Stimulated activated CD4-positive, alpha-beta T cell treated with anti-CD3 and anti-CD28 coated beads, Interleukin-4, amount 100 ng/mL, for 24 hours (primary cell): ENCODE measurements around the gene CXCR5.
"Not testable (repeated sequence)": the region's sequence is repeated elsewhere in the genome, so short reads cannot be mapped to it uniquely, and the experiment has no call there.

ENCODE experiments used
- DNase-seq: peaks from one replicate; pipeline ENCODE4 v3.0.0-alpha.2; 2020

Gene CXCR5, protein sequence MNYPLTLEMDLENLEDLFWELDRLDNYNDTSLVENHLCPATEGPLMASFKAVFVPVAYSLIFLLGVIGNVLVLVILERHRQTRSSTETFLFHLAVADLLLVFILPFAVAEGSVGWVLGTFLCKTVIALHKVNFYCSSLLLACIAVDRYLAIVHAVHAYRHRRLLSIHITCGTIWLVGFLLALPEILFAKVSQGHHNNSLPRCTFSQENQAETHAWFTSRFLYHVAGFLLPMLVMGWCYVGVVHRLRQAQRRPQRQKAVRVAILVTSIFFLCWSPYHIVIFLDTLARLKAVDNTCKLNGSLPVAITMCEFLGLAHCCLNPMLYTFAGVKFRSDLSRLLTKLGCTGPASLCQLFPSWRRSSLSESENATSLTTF

DNA sequence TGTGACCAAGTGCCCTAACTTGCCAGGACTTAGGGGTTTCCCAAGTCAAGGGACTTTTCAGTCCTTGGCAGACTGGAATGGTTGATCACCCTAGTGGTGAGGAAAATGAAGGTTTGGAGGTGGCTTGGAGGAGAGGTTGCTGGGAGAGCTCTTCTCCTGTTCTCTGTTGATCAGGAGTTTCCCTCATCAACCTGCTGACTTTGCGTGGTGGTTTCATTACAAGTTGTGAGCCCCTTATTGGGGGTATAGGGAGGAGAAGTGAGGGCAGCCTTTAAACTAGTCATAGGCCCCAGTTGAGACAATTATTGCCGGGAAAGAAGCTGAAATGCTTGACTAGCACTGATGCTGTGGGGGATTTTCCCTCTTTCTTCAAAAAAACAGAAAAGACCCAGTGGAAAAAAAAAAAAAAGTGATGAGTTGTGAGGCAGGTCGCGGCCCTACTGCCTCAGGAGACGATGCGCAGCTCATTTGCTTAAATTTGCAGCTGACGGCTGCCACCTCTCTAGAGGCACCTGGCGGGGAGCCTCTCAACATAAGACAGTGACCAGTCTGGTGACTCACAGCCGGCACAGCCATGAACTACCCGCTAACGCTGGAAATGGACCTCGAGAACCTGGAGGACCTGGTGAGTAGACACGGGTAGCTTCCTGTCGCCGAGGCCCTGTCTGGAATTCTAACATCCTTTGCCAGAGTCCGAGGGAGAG is at the start of gene CXCR5:
Gene CXCR5 (plus strand): TSS at position 525 of the 704 bp plus-strand sequence. CDS start 50 bp downstream, at position 575.
- DNase-seq: peak; percentile 56

DNA sequence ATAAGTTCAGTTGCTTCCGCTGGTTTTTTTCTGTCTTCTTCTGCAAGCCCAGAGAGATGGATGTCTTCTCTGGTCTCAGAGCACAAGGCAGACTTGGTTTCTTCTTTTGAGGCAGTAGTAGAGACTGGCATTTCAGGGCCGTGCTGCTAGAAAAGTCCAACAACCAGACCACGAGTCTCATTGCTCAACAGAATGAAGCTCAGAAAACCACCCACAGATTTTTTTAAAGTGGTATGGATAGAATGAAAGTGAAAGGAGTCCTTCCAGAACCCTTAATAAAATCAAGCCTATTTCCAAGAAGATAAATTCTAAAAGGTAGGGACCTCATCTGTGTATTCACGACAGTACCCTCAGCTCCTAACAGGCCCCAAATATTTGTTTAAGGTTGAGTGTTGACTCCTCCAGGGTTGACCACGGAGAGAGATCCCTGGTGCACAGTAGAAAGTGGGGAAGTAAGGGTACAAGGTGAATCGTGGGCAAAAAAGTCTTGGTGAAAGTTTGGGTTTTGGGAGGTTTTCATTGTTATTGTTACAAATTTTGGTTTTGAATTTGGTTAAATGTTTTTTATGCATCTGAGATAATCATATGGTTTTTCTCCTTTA is 49.2 kb upstream of the CXCR5 start:
- no peak for DNase-seq

DNA sequence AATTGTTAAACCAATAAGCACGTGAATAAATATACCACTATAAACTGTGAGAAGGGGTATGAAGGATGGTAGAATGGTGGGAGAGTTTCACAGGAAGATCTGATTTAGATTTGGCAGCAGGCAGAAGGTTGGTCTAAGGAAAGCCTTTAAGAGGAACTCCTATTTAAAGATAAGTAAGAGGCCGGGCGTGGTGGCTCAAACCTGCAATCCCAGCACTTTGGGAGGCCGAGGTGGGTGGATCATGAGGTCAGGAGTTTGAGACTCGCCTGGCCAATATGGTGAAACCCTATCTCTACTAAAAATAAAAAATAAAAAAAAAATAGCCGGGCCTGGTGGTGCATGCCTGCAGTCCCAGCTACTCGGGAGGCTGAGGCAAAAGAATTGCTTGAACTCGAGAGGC is 45.8 kb upstream of the CXCR5 start:
- DNase-seq: no peak

DNA sequence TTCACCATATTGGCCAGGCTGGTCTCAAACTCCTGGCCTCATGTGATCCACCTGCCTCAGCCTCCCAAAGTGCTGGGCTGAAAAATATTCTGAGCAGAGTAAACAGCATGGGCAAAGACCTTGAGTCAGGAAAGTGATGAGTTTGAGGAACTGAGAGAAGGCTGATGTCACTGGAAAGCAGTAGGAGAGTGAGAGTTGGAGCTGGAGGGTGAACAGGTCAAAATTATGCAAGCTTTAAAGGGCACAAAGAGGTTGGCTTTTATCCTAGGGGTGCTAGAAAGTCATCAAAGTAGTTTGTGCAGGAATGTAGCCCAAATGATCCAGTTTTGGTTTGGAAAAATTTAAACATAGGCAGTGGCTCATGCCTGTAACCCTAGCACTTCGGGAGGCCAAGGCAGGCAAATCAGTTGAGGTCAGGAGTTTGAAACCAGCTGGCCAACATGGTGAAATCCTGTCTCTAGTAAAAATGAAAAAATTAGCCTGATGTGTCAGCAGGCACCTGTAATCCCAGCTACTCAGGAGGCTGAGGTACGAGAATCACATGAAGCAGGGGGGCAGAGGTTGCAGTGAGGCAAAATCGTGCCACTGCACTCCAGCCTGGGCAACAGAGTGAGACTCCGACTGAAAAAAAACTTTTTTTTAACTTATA is 44.7 kb upstream of the CXCR5 start:
- no peak for DNase-seq

DNA sequence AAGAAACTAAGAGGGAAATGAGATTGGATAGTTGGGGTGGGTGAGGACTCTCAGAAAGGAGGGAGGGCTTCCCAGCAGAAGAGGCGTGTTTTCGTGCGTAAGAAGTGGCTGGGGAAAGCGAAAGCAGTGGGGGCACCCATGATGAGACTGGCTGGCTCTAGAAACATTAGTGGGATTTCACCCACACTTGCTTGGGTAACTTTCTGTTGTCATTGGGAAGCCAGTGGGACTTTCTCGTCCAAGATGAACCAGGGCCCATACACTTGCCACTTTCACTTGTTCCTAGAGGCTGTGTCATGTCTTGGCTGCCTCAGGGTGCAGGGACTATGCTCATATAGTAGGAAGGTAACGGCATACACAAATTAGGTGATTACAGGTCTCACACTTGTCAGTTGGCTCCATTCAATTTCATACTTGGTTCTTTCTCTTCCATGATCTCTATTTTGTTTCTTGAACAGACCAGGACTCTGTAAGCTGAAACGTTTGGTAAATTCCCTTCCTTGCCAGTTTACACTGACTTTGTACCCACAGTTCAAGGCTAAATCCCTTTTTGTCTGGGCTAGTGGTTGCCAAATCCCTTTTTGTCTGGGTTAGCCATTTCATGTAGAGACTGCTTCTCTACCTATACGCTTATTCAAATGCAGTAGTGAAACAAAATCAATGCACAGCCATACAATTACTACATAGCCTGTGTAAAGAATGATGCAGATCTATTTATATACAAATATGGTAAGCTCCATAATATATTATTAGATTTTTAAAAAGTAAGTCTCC is 42.0 kb upstream of the CXCR5 start:
- DNase-seq: peak; percentile 61

DNA sequence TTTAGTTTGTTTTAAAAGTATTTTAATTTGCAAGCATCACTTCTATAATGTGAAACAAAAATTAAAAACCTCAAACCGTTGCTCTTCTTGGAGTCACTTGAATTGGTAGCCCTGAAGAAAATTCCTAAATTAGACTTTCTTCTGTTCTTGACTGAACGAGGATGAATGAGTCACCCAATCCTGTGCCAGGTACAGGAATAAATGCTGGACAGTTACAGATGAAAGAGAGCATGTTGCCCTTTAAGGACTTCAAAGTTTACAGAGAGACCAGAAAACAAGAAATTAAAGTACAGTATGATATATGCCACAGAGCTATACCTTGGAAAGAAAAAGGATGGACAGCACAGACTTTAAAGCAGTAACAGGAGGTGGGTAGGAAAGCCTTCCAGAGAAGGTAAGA is 41.3 kb upstream of the CXCR5 start:
- DNase-seq: no peak

DNA sequence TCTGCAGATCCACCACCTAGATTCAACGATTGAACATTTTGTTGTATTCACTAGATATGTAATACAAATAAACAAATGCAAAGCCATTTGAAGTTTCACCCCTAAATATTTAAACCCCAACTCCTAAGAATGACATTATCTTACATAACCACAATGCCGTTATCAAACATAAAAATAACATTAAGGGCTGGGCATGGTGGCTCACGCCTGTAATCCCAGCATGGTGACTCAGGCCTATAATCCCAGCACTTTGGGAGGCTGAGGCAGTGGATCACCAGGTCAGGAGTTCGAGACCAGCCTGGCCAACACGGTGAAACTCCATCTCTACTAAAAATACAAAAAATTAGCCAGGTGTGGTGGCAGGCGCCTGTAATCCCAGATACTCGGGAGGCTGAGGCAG is 40.8 kb upstream of the CXCR5 start:
- not testable (repeated sequence) for DNase-seq

DNA sequence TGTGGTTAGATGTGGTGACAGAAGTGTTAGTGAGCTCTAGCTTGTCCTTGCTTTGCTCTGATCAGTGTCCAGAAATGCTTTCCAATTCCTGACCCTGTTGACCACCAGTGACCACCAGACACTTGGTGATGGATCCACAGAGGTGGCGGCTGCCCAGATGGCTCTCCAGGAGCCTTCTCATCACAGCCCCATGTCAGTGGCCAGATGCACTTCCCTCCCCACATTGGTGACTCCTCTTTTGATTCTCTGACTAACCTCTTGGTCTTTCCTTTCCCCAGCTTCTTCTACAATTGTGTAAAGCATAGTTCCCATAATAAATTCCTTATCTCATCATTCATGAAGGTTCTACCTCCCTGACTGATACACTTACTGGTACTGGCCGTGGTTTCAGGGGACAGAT is 40.1 kb upstream of the CXCR5 start:
- DNase-seq: no peak

DNA sequence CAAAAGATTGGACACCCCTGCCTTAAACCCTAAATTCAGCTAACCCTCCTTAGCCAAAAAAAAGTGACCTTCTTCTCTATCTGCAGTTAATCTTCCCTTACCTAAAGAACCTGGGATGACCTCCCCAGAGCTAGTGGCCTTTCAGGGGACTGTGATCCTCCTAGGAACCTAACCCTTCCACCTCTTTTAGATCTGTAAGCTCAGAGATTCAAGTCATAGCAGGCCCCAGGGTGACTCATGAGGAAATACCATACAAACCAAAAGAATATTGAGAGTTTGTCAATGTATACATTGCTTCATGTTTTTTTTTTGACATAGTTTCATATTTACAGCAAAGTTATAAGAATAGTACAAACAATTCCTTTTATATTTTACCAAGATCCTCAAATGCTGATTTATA is 38.3 kb upstream of the CXCR5 start:
- peak; percentile 7 for DNase-seq

DNA sequence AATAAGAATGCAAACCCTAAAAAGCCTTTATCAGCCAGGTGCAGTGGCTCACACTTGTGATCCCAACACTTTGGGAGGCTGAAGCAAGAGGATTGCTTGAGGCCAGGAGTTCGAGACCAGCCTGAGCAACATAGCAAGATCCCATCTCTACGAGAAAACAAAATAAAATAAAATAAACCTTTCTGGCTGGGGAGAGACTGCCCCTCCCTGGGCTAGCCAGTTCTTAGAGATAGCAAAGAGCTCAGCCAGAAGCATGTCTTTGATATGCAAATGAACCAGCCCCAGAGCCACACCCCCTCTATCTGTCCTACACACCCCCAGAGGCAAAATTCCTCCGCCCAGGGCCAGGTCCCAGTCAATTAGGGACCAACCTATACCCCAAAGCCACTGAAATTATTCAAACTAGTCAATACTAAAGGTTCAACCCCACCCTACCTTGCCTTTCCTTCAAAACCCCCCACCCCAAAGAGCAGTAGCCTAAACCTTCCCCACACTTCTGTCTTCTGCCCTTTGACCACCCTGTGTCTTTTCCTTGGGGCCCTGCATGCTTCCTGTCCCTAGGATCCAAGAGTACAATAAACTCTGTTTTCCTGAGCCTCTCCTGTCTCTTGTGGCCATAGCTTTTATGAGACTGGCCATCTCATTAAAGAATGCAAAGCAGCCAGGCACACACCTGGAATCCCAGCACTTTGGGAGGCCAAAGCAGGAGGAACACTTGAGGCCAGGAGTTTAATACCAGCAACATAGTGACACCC is 37.3 kb upstream of the CXCR5 start:
- no peak for DNase-seq

DNA sequence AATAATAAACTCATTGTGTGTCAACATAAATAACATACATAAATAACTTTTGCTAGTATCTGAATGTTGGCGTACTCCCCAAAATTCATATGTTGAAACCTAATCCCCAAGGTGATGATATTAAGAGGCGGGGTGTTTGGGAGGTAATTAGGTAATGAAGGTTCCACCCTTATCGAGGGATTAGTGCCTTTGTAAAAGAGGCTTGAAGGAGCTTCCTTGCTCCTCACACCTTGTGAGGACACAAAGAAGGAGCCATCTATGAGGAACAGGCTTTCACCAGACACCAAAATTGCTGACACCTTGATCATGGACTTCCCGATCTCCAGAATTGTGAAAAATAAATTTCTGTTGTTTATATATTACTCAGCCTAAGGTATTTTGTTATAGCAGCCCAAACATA is 33.9 kb upstream of the CXCR5 start:
- DNase-seq: no peak

DNA sequence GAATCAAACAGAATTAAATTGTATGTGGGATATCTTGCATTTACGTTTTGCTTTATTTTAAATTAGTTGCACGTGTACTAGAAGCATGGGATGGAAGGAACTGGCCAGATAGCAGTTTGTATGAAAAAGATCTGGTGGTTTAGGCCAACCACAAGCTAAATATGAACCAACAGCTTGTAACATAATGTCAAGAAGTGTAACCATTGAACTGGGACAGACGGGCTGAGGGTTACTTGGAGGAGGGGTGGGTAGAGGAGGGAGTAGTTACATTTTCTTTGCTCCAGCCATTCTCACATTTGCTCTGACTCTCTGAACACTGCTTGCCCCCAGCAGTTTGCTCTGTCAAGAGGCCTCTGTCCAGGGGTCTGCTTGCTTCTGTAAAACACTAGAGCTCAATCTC is 31.7 kb upstream of the CXCR5 start:
- no peak for DNase-seq

DNA sequence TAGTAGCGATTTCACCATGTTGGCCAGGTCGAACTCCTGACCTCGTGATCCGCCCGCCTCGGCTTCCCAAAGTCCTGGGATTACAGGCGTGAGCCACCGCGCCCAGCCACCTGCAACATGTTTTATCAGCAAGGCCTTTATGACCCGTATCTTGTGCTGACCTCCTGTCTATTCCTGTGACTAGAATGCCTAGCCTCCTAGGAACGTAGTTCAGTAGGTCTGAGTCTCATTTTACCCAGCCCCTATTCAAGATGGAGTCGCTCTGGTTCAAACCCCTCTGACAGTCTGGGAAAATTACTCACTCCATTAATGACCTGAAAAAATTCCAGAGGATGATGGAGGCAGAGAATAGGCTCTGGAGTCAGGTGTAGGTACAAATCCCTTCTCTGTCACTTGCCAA is 30.0 kb upstream of the CXCR5 start:
- no peak for DNase-seq

DNA sequence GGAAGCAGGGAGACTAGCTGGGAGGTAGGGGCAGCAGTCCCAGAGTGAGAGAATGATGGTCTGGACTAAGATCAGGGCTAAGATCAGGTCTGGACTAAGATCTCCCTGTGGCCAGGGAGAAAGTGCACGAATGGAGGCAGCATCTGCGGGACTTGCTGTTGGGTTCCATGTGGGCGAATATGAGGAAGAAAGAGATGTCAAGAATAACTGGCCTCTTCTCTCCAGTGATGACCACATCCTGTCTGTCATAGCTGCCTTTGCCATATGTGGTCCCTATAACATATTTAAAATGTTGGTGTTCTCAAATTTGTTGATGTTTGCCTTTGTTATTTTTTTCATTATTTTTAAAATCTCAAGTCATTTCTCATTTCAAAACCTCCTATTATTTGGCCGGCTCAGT is 27.4 kb upstream of the CXCR5 start:
- no peak for DNase-seq

DNA sequence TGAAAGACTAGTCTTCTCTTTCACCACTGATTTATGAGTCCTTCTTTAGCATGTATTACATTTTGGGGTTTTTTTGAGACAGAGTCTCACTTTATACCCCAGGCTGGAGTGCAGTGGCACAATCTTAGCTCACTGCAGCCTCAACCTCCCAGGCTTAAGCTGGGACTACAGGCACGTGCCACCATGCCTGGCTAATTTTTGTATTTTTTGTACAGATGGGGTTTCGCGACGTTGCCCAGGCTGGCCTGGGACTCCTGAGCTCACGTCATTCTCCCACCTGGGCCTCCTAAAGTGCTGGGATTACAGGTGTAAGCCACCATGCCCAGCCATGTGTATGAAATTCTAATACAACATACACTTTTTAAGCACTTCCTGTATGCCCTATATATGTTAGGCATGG is 26.3 kb upstream of the CXCR5 start:
- DNase-seq: no peak

DNA sequence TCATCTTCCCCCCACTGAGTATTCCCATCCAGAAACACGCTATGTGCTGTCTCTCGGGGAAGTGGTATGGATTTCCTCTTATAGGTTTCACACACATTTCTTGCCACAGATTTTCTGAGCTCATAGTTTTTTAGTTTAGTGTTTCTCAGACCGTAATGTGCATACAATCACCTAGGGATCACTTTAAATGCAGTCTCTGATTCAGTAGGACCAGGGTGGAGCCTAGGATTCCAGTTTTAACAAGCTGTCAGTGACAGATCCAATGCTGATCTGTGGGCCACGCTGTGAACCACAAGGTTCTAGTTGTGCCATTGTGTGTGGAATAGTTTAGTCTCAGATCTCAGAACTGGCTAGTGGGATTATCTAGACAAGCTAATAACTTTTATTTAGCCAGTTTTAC is 23.7 kb upstream of the CXCR5 start:
- DNase-seq: no peak

DNA sequence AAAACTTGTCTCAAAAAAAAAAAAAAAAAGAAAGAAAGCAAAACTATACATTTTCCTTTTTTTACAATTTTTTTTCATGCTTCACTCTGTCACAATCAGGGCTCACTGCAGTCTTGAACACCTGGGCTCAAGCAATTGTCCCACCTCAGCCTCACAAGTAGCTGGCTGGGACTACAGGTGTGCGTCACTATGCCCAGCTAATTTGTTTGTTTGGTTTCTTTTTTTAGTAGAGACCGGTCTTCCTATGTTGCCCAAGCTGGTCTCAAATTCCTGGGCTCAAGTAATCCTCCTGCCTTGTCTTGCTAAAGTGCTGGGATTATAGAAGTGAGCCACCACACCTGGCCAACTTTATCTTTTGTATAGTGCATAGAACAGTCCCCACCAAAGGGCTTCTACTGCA is 15.0 kb upstream of the CXCR5 start:
- no peak for DNase-seq

DNA sequence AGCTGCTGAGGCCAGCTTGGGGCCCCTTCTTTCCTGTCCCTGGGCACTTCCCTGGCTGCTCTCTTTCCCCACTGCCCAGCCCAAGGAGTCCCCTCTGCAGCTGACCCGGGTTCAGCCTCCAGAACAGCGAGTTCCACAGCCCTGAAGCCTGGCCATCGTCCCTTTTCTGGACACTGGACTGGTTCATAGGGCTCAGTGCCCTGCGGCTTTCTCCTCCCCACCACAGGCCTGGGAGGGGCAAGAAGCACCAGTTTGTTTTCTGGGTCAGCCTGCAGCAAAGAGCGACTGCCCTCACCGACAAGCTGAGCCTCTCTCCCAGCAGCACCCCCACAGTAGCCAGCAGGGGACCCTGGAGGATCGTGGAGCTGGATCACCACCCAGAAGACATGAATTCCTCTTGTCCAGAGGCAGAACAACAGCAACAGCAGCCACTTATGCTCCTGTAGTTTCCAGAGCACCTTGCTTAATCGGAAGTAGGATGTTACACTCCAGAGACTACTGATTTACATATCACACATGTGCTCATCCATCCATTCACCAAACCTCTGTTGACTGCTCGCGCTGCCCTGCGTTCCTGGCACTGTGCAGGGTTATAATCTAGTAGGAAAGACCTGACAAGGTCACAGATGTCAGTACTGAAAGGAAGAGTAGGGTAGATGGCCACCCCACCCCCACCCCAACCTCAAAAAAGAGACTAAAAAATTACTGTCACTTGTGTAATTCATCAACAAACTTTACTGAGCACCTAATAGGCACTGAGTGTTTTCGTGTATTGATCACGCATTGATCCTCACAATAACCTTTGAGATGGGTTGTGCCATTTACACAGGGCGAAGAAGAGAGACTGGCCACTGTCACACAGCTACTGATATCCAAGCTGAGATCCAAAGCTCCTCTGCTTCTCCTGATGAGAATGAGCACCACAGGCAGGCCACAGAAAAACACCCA is 13.0 kb upstream of the CXCR5 start:
- DNase-seq: no peak

DNA sequence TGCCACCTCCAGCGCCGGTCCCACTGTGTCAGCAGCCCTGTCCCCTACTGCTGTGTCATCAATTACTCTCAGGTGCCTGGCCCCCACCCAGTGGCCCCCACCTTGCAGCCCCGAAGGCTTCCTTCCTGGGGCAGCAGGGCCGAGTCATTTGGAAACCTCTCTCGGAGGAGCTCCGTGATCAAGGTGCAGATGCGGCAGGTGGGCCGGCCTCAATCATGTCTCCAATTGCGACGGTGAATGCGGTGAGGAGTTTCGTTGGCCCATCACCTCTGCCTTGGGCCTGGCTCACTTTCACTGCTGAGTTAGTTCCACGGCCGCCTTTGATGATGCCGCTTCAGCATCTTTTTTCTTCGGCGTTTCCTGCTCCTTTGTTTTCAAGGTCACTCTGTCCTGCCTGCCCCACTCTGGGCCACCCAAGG is 11.3 kb upstream of the CXCR5 start:
- peak; percentile 56 for DNase-seq

DNA sequence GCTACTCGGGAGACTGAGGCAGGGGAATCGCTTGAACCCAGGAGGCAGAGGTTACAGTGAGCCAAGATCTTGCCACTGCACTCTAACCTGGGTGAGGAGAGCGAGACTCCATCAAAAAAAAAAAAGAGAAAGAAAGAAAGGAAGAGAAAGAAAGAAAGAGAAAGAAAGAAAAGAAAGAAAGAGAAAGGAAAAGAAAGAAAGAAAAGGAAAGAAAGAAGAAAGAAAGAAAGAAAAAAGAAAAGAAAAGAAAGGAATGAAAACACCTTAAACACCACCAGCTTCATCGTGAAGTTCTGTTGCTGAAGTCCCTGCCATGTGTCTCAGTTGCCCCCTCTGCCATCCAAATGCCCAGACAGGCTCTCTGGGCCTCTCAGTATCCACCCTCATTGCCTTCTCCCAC is 9.9 kb upstream of the CXCR5 start:
- DNase-seq: no peak

DNA sequence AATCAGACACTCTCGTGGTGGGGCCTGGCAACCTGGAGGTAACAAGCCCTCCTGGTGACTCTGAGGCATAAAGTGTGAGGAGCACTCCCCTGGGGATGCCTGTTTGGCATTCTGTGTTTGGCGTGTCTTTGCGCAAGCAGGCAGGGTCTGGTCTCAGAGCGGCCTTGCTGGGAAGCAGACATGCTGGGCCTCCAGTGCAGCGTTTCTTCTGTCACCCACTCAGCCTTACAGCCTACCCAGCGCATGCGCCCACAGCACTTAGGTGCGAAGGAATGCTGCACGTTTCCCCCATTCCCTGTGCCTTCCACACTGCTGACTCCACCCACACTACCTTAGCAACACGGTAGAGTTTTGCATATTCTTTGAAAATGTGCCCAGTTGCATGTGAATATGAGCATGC is 7.4 kb upstream of the CXCR5 start:
- DNase-seq: no peak
